ENCODE data around the gene FAM53A. TPM values are rescaled to one million over a fixed set of nuclear protein-coding genes. Genes with fewer than 3 reads are reported as not detected.

FAM53A gene
- total RNA-seq, 2 experiments from 2014 or later: 0.54 to 0.97 TPM

DNA sequence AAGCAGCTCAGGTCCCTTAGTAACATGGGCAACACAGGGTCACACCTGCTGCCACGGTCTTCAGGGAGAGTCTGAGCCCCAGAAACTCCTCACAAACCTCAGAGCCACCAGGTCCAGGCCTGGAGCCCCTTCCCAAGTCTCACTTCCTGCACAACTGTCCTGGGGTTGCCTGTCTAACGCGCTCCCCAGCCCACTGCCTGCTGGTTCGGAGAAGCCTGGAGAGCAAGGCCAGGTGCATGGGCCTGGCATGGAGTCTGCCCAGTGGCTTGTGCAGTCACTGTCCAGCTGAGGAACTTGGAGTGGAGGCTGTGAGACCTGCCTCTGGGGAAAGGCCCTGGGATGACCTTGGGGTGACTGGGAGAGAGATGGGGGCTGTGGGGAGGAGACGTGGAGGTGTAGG, 28.0 kb downstream of the FAM53A start:
- H3K27me3 Mint-ChIP-seq: no peaks in the 10 kb centered on the region
- H3K9me3 Mint-ChIP-seq: no peaks in the 10 kb centered on the region
- ATAC-seq (ENCODE audit: low read depth) (no peak), DNase-seq (no peak)
- no peak overlapping the region for H3K27ac Mint-ChIP-seq
- H3K36me3 Mint-ChIP-seq: no peaks in the 10 kb centered on the region
- H3K4me1 Mint-ChIP-seq: no peaks in the 10 kb centered on the region
- POLR2A ChIA-PET: no interaction called here
- H3K4me3 Mint-ChIP-seq: no peak overlapping the region

DNA sequence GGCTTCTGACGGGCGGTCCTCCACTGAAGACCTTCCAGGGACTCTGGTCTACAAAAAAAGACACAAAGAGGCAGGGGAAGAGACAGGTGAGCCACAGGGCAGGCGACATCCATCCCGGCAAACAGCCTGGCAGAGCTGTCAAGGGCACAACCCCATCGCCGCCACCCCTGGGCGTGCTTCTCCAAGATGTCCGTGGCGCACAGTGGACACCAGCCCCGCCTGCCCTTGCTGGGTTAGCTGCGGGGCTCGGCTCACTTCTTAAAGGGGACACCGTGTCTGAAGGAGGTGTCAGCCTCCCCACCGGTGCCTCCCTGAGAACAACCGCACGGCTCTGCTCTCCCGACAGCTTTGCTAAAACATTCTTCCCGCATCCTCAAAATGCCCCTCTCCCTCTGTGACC, 28.4 kb downstream of the FAM53A start:
- Mint-ChIP-seq H3K36me3 (no peaks in the 10 kb centered on the region), H3K27me3 (no peaks in the 10 kb centered on the region), H3K27ac (no peak overlapping the region), H3K9me3 (no peaks in the 10 kb centered on the region), H3K4me1 (no peaks in the 10 kb centered on the region), H3K4me3 (no peak overlapping the region)
- DNase-seq (no peak), ATAC-seq (ENCODE audit: low read depth) (no peak)
- POLR2A ChIA-PET: no interaction called here

- Mint-ChIP-seq H3K27me3 (no peaks in the 10 kb centered on the region), H3K4me1 (no peaks in the 10 kb centered on the region), H3K36me3 (no peaks in the 10 kb centered on the region), H3K4me3 (no peak overlapping the region), H3K9me3 (peaks cover 2% of the 10 kb centered on the region), H3K27ac (no peak overlapping the region)
- ATAC-seq (ENCODE audit: low read depth) (no peak), DNase-seq (no peak)
- POLR2A ChIA-PET: no interaction called here
Measured at GRCh38 chr4:1655081-1655480, 29.0 kb downstream of the FAM53A start.

- no peak overlapping the region for H3K27ac Mint-ChIP-seq
- no peaks in the 10 kb centered on the region for H3K4me1 Mint-ChIP-seq
- DNase-seq (no peak), ATAC-seq (ENCODE audit: low read depth) (no peak)
- H3K9me3 Mint-ChIP-seq: peaks cover 3% of the 10 kb centered on the region
- POLR2A ChIA-PET: no interaction called here
- no peaks in the 10 kb centered on the region for H3K36me3 Mint-ChIP-seq
- H3K27me3 Mint-ChIP-seq: no peaks in the 10 kb centered on the region
- no peak overlapping the region for H3K4me3 Mint-ChIP-seq
Measured at GRCh38 chr4:1654216-1654955, 29.7 kb downstream of the FAM53A start.

DNA sequence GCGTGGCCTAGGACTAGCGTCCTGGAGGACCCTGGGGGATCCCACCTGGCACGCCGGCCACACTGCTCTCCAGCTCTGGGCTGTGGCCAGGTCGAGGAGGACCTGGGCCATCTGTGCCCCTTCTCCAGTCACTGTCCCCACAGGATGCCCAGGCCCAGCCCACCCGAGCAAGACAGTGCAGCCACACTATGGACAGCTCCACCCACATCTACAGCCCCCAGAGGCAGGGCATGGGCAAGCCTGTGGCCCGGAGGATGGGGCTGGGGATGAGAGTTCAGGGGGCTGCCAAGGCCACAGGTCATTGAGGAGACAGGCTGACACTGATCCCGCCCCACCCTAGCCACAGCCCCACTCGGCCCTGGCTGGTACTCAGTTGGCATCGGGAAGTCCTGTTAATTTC, 30.3 kb downstream of the FAM53A start:
- DNase-seq: no peak
- ATAC-seq (ENCODE audit: low read depth): no peak
- POLR2A ChIA-PET: no interaction called here
- H3K4me3 Mint-ChIP-seq: no peak overlapping the region
- no peak overlapping the region for H3K27ac Mint-ChIP-seq
- H3K36me3 Mint-ChIP-seq: no peaks in the 10 kb centered on the region
- H3K9me3 Mint-ChIP-seq: peaks cover 3% of the 10 kb centered on the region
- H3K27me3 Mint-ChIP-seq: no peaks in the 10 kb centered on the region
- no peaks in the 10 kb centered on the region for H3K4me1 Mint-ChIP-seq

GRCh38 chr4:1652088-1652487, 32.0 kb downstream of the FAM53A start:
- Mint-ChIP-seq H3K36me3 (no peaks in the 10 kb centered on the region), H3K27me3 (no peaks in the 10 kb centered on the region), H3K9me3 (peaks cover 3% of the 10 kb centered on the region), H3K4me1 (peaks cover 6% of the 10 kb centered on the region), H3K27ac (no peak overlapping the region), H3K4me3 (no peak overlapping the region)
- no peak for DNase-seq
- POLR2A ChIA-PET: no interaction called here
- no peak for ATAC-seq (ENCODE audit: low read depth)

DNA sequence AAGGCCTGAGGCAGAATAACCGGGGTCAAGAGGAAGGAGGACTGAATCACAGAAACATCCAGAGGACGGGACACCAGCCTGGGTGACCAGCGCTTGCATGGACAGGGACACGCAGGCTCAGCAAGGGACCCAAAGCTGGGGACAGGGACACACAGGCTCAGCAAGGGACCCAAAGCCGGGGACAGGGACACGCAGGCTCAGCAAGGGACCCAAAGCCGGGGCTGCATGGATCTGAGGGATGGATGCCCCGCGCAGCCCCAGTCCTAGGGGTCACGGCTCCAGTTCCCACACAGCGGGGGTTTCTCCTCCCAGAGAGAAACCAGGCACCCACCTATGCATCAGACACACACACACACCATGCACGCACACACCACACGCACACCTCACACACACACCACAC, 32.5 kb downstream of the FAM53A start:
- POLR2A ChIA-PET: no interaction called here
- H3K27me3 Mint-ChIP-seq: no peaks in the 10 kb centered on the region
- H3K36me3 Mint-ChIP-seq: no peaks in the 10 kb centered on the region
- no peak for ATAC-seq (ENCODE audit: low read depth)
- peaks cover 6% of the 10 kb centered on the region for H3K4me1 Mint-ChIP-seq
- H3K9me3 Mint-ChIP-seq: peaks cover 3% of the 10 kb centered on the region
- H3K4me3 Mint-ChIP-seq: no peak overlapping the region
- no peak for DNase-seq
- H3K27ac Mint-ChIP-seq: no peak overlapping the region

DNA sequence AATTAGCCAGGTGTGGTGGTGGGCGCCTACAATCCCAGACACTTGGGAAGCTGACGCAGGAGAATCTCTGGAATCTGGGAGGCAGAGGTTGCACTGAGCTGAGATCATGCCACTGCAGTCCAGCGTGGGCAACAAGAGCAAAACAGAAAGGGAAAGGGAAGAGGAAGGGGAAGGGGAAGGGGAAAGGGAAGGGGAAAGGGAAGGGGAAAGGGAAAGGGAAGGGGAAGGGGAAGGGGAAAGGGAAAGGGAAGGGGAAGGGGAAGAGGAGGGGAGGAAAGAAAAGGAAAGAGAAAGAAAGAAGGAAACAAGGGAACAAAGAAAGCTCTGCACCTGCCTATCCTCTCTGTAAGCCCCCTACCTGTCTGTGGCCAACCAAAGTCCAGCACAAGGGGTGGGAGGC, 35.2 kb downstream of the FAM53A start:
- peaks cover 3% of the 10 kb centered on the region for H3K9me3 Mint-ChIP-seq
- H3K4me3 Mint-ChIP-seq: no peak overlapping the region
- H3K27me3 Mint-ChIP-seq: no peaks in the 10 kb centered on the region
- ATAC-seq (ENCODE audit: low read depth): no peak
- no peak for DNase-seq
- H3K36me3 Mint-ChIP-seq: no peaks in the 10 kb centered on the region
- H3K4me1 Mint-ChIP-seq: peaks cover 6% of the 10 kb centered on the region
- H3K27ac Mint-ChIP-seq: no peak overlapping the region
- POLR2A ChIA-PET: no interaction called here

- no peaks in the 10 kb centered on the region for H3K27me3 Mint-ChIP-seq
- no peak overlapping the region for H3K27ac Mint-ChIP-seq
- DNase-seq: no peak
- no peak for ATAC-seq (ENCODE audit: low read depth)
- no peaks in the 10 kb centered on the region for H3K36me3 Mint-ChIP-seq
- H3K4me1 Mint-ChIP-seq: peaks cover 6% of the 10 kb centered on the region
- POLR2A ChIA-PET: no interaction called here
- H3K9me3 Mint-ChIP-seq: peaks cover 3% of the 10 kb centered on the region
- H3K4me3 Mint-ChIP-seq: no peak overlapping the region
Measured at GRCh38 chr4:1647432-1647831, 36.7 kb downstream of the FAM53A start.

GRCh38 chr4:1646690-1647089, 37.4 kb downstream of the FAM53A start:
- Mint-ChIP-seq H3K9me3 (peaks cover 3% of the 10 kb centered on the region), H3K4me3 (no peak overlapping the region), H3K4me1 (peaks cover 6% of the 10 kb centered on the region), H3K27ac (no peak overlapping the region), H3K27me3 (no peaks in the 10 kb centered on the region), H3K36me3 (no peaks in the 10 kb centered on the region)
- DNase-seq (no peak), ATAC-seq (ENCODE audit: low read depth) (no peak)
- POLR2A ChIA-PET: no interaction called here

DNA sequence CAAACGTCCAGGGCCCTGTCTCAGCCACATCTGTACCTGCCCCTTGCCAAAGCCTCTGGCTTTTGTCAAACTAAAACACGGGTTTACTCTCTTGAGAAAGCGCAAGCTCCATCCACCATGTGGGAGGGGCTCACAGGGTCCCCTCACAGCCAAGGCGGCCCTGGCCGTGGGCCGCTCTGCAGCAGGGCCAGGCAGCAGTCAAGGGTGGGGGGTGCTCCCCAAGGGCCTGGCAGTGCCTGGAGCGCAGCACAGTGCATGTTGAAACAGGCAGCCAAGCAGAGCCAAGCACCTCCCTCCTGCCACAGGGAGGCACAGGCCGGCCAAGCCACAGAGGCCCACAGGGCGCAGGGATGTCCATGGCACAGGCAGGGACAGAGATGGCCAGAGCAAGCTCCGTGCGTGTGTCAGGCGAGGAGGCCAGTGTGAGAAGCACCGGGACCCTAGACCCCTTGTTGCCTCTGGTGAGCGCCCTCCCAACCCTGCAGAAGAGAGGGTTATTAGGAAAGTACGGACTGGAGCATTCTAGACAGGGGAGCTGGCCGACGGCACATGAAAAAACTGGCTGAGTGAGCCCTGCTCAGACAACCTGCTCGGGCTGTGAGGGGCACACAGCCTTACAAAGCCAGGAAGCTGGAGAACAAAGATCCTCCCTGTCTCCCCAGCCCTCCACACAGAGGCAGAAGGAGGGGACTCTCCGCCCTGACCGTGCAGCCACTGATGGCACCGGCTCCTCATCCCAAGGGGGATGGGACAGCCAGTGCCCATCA, 39.0 kb downstream of the FAM53A start:
- ATAC-seq (ENCODE audit: low read depth): no peak
- Mint-ChIP-seq H3K4me3 (no peak overlapping the region), H3K36me3 (no peaks in the 10 kb centered on the region)

DNA sequence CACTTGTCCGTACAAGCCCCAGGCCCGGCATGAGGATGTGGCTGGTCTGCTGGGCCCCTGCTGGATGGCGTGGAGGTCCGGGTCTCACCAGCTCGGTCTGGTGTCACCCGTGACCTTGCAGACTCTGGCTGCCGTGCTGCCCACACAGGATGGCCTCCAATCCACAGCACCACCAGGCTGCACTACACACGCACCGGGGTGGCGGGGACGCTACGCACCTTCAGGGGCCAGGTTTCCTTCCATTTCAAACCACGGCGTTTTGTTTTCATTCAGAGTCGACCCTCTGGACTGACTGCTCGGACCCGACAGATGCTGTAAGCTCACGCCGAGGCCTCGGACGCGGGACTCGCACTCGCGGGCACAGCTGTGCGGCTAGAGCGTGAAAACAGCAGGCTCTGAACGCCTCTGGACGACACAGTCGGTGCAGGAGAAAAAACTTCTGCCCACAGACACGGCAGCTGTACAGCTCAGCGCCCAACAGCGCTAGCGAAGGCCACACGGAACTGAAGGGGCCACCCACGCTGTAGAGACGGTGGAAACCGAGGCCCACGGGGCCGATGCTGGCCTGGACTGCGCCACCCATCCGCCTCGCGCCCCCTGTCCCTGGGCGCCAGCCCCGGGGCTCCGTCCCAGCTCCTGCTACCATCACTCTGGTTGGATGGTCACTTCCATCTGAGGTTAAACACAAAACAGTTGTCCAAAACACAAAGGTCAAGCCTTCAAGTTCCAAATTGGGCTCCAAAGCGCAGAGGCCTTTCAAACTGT, 40.0 kb downstream of the FAM53A start:
- no peak overlapping the region for H3K27ac Mint-ChIP-seq
- POLR2A ChIA-PET: no interaction called here
- H3K27me3 Mint-ChIP-seq: no peaks in the 10 kb centered on the region
- H3K4me1 Mint-ChIP-seq: peaks cover 6% of the 10 kb centered on the region
- ATAC-seq (ENCODE audit: low read depth) (no peak), DNase-seq (no peak)
- H3K4me3 Mint-ChIP-seq: no peak overlapping the region
- H3K9me3 Mint-ChIP-seq: no peaks in the 10 kb centered on the region
- H3K36me3 Mint-ChIP-seq: no peaks in the 10 kb centered on the region

More for the DNA sequence above, 39.0 kb downstream of the FAM53A start:
- POLR2A ChIA-PET: no interaction called here
- H3K9me3 Mint-ChIP-seq: peaks cover 1% of the 10 kb centered on the region
- H3K27ac Mint-ChIP-seq: no peak overlapping the region
- peaks cover 6% of the 10 kb centered on the region for H3K4me1 Mint-ChIP-seq
- H3K27me3 Mint-ChIP-seq: no peaks in the 10 kb centered on the region
- DNase-seq: no peak

DNA sequence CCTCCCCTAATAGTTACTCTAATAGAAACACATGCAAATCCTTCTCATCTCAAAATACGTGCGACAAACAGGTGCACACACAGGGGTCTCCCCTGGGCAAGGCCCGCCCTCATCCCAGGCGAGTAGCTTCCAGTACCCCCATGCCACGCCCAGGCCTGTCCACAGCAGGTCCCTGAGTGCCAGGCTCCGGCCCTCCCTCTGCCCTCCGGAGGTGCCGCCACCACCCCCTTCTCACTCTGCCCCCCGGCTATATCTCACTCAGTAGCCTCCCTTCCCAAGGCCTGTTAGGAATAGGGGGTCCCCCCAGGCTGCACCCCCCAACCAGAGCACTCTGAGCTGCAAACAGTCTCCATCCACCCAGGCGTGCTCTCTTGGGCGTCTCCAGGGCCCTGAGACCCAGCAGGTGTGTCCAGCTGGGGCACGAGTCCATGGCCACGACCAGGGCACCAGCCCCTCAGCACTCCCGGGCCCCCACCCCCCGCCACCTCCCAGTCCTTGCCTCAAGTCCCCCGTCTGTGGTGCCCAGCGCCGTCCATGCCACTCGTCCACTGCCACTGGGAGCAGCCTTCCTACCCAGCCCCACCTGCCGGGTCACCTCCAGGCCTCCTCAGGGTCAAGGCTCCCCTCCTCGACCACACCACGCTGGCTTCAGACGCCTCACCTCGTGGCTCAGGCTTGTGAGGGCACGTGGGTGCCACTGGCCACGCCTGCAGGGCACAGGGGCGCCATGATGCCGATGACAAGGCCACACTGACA, 41.7 kb downstream of the FAM53A start:
- Mint-ChIP-seq H3K4me1 (no peaks in the 10 kb centered on the region), H3K27ac (no peak overlapping the region), H3K36me3 (no peaks in the 10 kb centered on the region), H3K9me3 (no peaks in the 10 kb centered on the region), H3K4me3 (no peak overlapping the region), H3K27me3 (no peaks in the 10 kb centered on the region)
- DNase-seq (no peak), ATAC-seq (ENCODE audit: low read depth) (no peak)
- POLR2A ChIA-PET: no interaction called here

Measured in activated naive CD8-positive, alpha-beta T cell treated with anti-CD3 and anti-CD28 coated beads, Interleukin-2, amount 10 ng/mL, durations not matched to agents 7 days and 5 days (primary cell).